ENCODE measurements around the gene HSD17B11.
"Not testable (repeated sequence)": the region's sequence is repeated elsewhere in the genome, so short reads cannot be mapped to it uniquely, and the experiment has no call there.

HSD17B11 gene

GRCh38 chr4:87418410-87418809, 27.4 kb upstream of the HSD17B11 start:
- CTCF ChIA-PET, H3K4me3 Mint-ChIP-seq, DNase-seq, H3K36me3 Mint-ChIP-seq, H3K9me3 Mint-ChIP-seq, H3K27ac Mint-ChIP-seq, H3K27me3 Mint-ChIP-seq: not testable (repeated sequence)
- peaks cover 14% of the 10 kb centered on the region for H3K4me1 Mint-ChIP-seq

- Mint-ChIP-seq H3K36me3 (no peaks in the 10 kb centered on the region), H3K27me3 (peaks cover 1% of the 10 kb centered on the region), H3K4me1 (peaks cover 7% of the 10 kb centered on the region), H3K27ac (no peak overlapping the region), H3K9me3 (peaks cover 2% of the 10 kb centered on the region), H3K4me3 (no peak overlapping the region)
- CTCF ChIA-PET: no interaction called here
- DNase-seq: no peak
Measured at GRCh38 chr4:87416965-87417364, 26.0 kb upstream of the HSD17B11 start.

GRCh38 chr4:87414816-87415215, 23.8 kb upstream of the HSD17B11 start:
- peaks cover 2% of the 10 kb centered on the region for H3K9me3 Mint-ChIP-seq
- no peaks in the 10 kb centered on the region for H3K36me3 Mint-ChIP-seq
- peaks cover 11% of the 10 kb centered on the region for H3K27me3 Mint-ChIP-seq
- H3K27ac Mint-ChIP-seq: no peak overlapping the region
- H3K4me3 Mint-ChIP-seq: no peak overlapping the region
- no peaks in the 10 kb centered on the region for H3K4me1 Mint-ChIP-seq
- CTCF ChIA-PET: no interaction called here
- no peak for DNase-seq

- CTCF ChIA-PET: no interaction called here
- Mint-ChIP-seq H3K27ac (no peak overlapping the region), H3K36me3 (no peaks in the 10 kb centered on the region), H3K9me3 (no peaks in the 10 kb centered on the region), H3K4me3 (no peak overlapping the region), H3K4me1 (peaks cover 20% of the 10 kb centered on the region), H3K27me3 (peaks cover 15% of the 10 kb centered on the region)
- DNase-seq: no peak
Measured at GRCh38 chr4:87410679-87411078, 19.7 kb upstream of the HSD17B11 start.

GRCh38 chr4:87410157-87410556, 19.2 kb upstream of the HSD17B11 start:
- Mint-ChIP-seq H3K36me3 (no peaks in the 10 kb centered on the region), H3K27ac (no peak overlapping the region), H3K27me3 (peaks cover 15% of the 10 kb centered on the region), H3K4me1 (peaks cover 20% of the 10 kb centered on the region), H3K9me3 (no peaks in the 10 kb centered on the region), H3K4me3 (no peak overlapping the region)
- DNase-seq: no peak
- CTCF ChIA-PET: interaction anchor here (0.5 kb wide), 1 partner anchor 77 kb away, joined by 3 read pairs; no protein-coding TSS in a partner anchor

- H3K36me3 Mint-ChIP-seq: no peaks in the 10 kb centered on the region
- peaks cover 20% of the 10 kb centered on the region for H3K4me1 Mint-ChIP-seq
- CTCF ChIA-PET: interaction anchor here (0.5 kb wide), 1 partner anchor 77 kb away, joined by 3 read pairs; no protein-coding TSS in a partner anchor
- DNase-seq: no peak
- no peak overlapping the region for H3K4me3 Mint-ChIP-seq
- peaks cover 15% of the 10 kb centered on the region for H3K27me3 Mint-ChIP-seq
- no peak overlapping the region for H3K27ac Mint-ChIP-seq
- no peaks in the 10 kb centered on the region for H3K9me3 Mint-ChIP-seq
Measured at GRCh38 chr4:87409420-87409939, 18.5 kb upstream of the HSD17B11 start.

GRCh38 chr4:87406902-87407301, 15.9 kb upstream of the HSD17B11 start:
- Mint-ChIP-seq H3K4me1 (peaks cover 20% of the 10 kb centered on the region), H3K27me3 (peaks cover 15% of the 10 kb centered on the region)
- H3K4me3 Mint-ChIP-seq, H3K9me3 Mint-ChIP-seq, H3K36me3 Mint-ChIP-seq, H3K27ac Mint-ChIP-seq, DNase-seq: not testable (repeated sequence)
- CTCF ChIA-PET: interaction anchor here (1.5 kb wide), 1 partner anchor 31 kb away, joined by 4 read pairs; no protein-coding TSS in a partner anchor

GRCh38 chr4:87406462-87406861, 15.5 kb upstream of the HSD17B11 start:
- H3K9me3 Mint-ChIP-seq: no peaks in the 10 kb centered on the region
- CTCF ChIA-PET: interaction anchor here (1.5 kb wide), 1 partner anchor 31 kb away, joined by 4 read pairs; no protein-coding TSS in a partner anchor
- peaks cover 20% of the 10 kb centered on the region for H3K4me1 Mint-ChIP-seq
- H3K27ac Mint-ChIP-seq: no peak overlapping the region
- H3K36me3 Mint-ChIP-seq: no peaks in the 10 kb centered on the region
- DNase-seq: no peak
- peaks cover 15% of the 10 kb centered on the region for H3K27me3 Mint-ChIP-seq
- no peak overlapping the region for H3K4me3 Mint-ChIP-seq

- Mint-ChIP-seq H3K4me1 (peaks cover 20% of the 10 kb centered on the region), H3K9me3 (no peaks in the 10 kb centered on the region), H3K4me3 (no peak overlapping the region), H3K27ac (no peak overlapping the region), H3K27me3 (peaks cover 9% of the 10 kb centered on the region), H3K36me3 (no peaks in the 10 kb centered on the region)
- CTCF ChIA-PET: no interaction called here
- DNase-seq: no peak
Measured at GRCh38 chr4:87405211-87405820, 14.3 kb upstream of the HSD17B11 start.

GRCh38 chr4:87403732-87404131, 12.7 kb upstream of the HSD17B11 start:
- H3K36me3 Mint-ChIP-seq, H3K27me3 Mint-ChIP-seq, H3K4me3 Mint-ChIP-seq, H3K9me3 Mint-ChIP-seq, CTCF ChIA-PET, H3K27ac Mint-ChIP-seq, DNase-seq: not testable (repeated sequence)
- H3K4me1 Mint-ChIP-seq: peaks cover 20% of the 10 kb centered on the region

- CTCF ChIA-PET: no interaction called here
- H3K27ac Mint-ChIP-seq: no peak overlapping the region
- no peaks in the 10 kb centered on the region for H3K36me3 Mint-ChIP-seq
- H3K9me3 Mint-ChIP-seq: no peaks in the 10 kb centered on the region
- no peak for DNase-seq
- peaks cover 2% of the 10 kb centered on the region for H3K4me1 Mint-ChIP-seq
- peaks cover 8% of the 10 kb centered on the region for H3K27me3 Mint-ChIP-seq
- no peak overlapping the region for H3K4me3 Mint-ChIP-seq
Measured at GRCh38 chr4:87399954-87400353, 9.0 kb upstream of the HSD17B11 start.

- Mint-ChIP-seq H3K9me3 (no peaks in the 10 kb centered on the region), H3K36me3 (no peaks in the 10 kb centered on the region), H3K27me3 (peaks cover 9% of the 10 kb centered on the region), H3K27ac (no peak overlapping the region), H3K4me3 (no peak overlapping the region), H3K4me1 (peaks cover 2% of the 10 kb centered on the region)
- no peak for DNase-seq
- CTCF ChIA-PET: interaction anchor here (2.5 kb wide), 1 partner anchor 23 kb away, joined by 8 read pairs; no protein-coding TSS in a partner anchor
Measured at GRCh38 chr4:87399148-87399547, 8.2 kb upstream of the HSD17B11 start.

- H3K27me3 Mint-ChIP-seq: peaks cover 15% of the 10 kb centered on the region
- not testable (repeated sequence) for H3K9me3 Mint-ChIP-seq, H3K4me3 Mint-ChIP-seq, H3K36me3 Mint-ChIP-seq, H3K4me1 Mint-ChIP-seq, DNase-seq, H3K27ac Mint-ChIP-seq
- CTCF ChIA-PET: interaction anchor here (1.2 kb wide), 1 partner anchor 7 kb away, joined by 3 read pairs; no protein-coding TSS in a partner anchor
Measured at GRCh38 chr4:87395851-87396250, 4.9 kb upstream of the HSD17B11 start.

GRCh38 chr4:87395073-87395472, 4.1 kb upstream of the HSD17B11 start:
- H3K27ac Mint-ChIP-seq: not testable (repeated sequence)

GRCh38 chr4:87392183-87392582, 1.2 kb upstream of the HSD17B11 start:
- H3K4me3 Mint-ChIP-seq: no peak overlapping the region
- H3K4me1 Mint-ChIP-seq: peaks cover 34% of the 10 kb centered on the region
- peaks cover 11% of the 10 kb centered on the region for H3K27me3 Mint-ChIP-seq
- CTCF ChIA-PET: interaction anchor here (0.7 to 1.6 kb wide), 4 partner anchors 9 to 401 kb away, joined by 3 to 4 read pairs (median 4); no protein-coding TSS in a partner anchor
- no peak for DNase-seq
- H3K9me3 Mint-ChIP-seq: peaks cover 2% of the 10 kb centered on the region
- no peak overlapping the region for H3K27ac Mint-ChIP-seq
- peaks cover 11% of the 10 kb centered on the region for H3K36me3 Mint-ChIP-seq

More at GRCh38 chr4:87395073-87395472, 4.1 kb upstream of the HSD17B11 start:
- H3K4me3 Mint-ChIP-seq, H3K36me3 Mint-ChIP-seq, H3K9me3 Mint-ChIP-seq, CTCF ChIA-PET, DNase-seq: not testable (repeated sequence)
- Mint-ChIP-seq H3K27me3 (peaks cover 12% of the 10 kb centered on the region), H3K4me1 (peaks cover 11% of the 10 kb centered on the region)
